Liver (tissue), 9 donors: ENCODE measurements around the gene HES5. TPM values are rescaled to one million over a fixed set of nuclear protein-coding genes. Genes with fewer than 3 reads are reported as not detected.

Experiments
- DNase-seq: peaks from one replicate; pipeline ENCODE4 v3.0.0-alpha.2; 2017; ENCODE audit warnings: low spot score
- H3K27ac ChIP-seq, 2 donors: one replicate each; pipeline ENCODE4 v1.7.0; 2013; ENCODE audit warnings: inconsistent platforms in 2 of 2, low read length in 2 of 2, control low read depth in 1 of 2, low read depth in 1 of 2, mild to moderate bottlenecking in 1 of 2
- H3K27me3 ChIP-seq, 4 donors: one replicate each; pipeline versions ENCODE4 v1.6.1 to v1.7.0; 2013; ENCODE audit warnings: low read length in 3 of 4, inconsistent platforms in 1 of 4, mild to moderate bottlenecking in 1 of 4, moderate library complexity in 1 of 4; ENCODE audit not compliant: control insufficient read depth in 4 of 4, insufficient read depth in 4 of 4
- H3K36me3 ChIP-seq, 4 donors: one replicate each; pipeline versions ENCODE4 v1.6.1 to v1.7.0; 2013; ENCODE audit warnings: low read length in 3 of 4, mild to moderate bottlenecking in 3 of 4, low read depth in 1 of 4, moderate library complexity in 1 of 4; ENCODE audit not compliant: control insufficient read depth in 4 of 4, insufficient read depth in 3 of 4
- H3K4me1 ChIP-seq, 4 donors: one replicate each; pipeline versions ENCODE4 v1.6.1 to v1.7.0; 2013; ENCODE audit warnings: low read length in 3 of 4, mild to moderate bottlenecking in 3 of 4, moderate library complexity in 1 of 4; ENCODE audit not compliant: control insufficient read depth in 4 of 4, insufficient read depth in 4 of 4
- H3K4me3 ChIP-seq, 3 donors: one replicate each; pipeline versions ENCODE4 v1.6.1 to v1.7.0; 2013; ENCODE audit warnings: low read length in 3 of 3, control low read depth in 1 of 3, low read depth in 1 of 3, mild to moderate bottlenecking in 1 of 3
- H3K9ac ChIP-seq, 2 donors: one replicate each; pipeline ENCODE4 v1.7.0; 2013; ENCODE audit warnings: low read length in 2 of 2, mild to moderate bottlenecking in 2 of 2, moderate library complexity in 2 of 2, control low read depth in 1 of 2, low read depth in 1 of 2
- H3K9me3 ChIP-seq, 4 donors: one replicate each; pipeline versions ENCODE4 v1.6.1 to v1.7.0; 2013; ENCODE audit warnings: low read length in 3 of 4; ENCODE audit not compliant: control insufficient read depth in 4 of 4
- EGR1 ChIP-seq, 2 donors: IDR thresholded peaks; 2 replicates each; pipeline ENCODE4 v1.6.1; 2016 to 2018; ENCODE audit warnings: antibody characterized with exemption in 2 of 2, low read depth in 2 of 2
- FOXA1 ChIP-seq: IDR thresholded peaks from 2 replicates; pipeline ENCODE4 v1.6.1; 2016; ENCODE audit warnings: antibody characterized with exemption
- FOXA2 ChIP-seq: IDR thresholded peaks from 2 replicates; pipeline ENCODE4 v1.6.1; 2016; ENCODE audit warnings: antibody characterized with exemption
- GABPA ChIP-seq, 2 donors: IDR thresholded peaks in 1 of 2; conservative IDR thresholded peaks in 1 of 2; 2 replicates each; pipeline ENCODE4 v1.6.1; 2016; ENCODE audit warnings: antibody characterized with exemption in 2 of 2, mild to moderate bottlenecking in 1 of 2, moderate library complexity in 1 of 2
- HNF4A ChIP-seq, 2 donors: conservative IDR thresholded peaks; 2 replicates each; pipeline ENCODE4 v1.6.1; 2016; ENCODE audit warnings: antibody characterized with exemption in 2 of 2, mild to moderate bottlenecking in 2 of 2
- HNF4G ChIP-seq: IDR thresholded peaks from 2 replicates; pipeline ENCODE4 v1.6.1; 2016; ENCODE audit warnings: antibody characterized with exemption
- JUND ChIP-seq, 2 donors: IDR thresholded peaks; 2 replicates each; pipeline ENCODE4 v1.6.1; 2016; ENCODE audit warnings: antibody characterized with exemption in 2 of 2
- RAD21 ChIP-seq, 2 donors: IDR thresholded peaks; 2 replicates each; pipeline ENCODE4 v1.6.1; 2016; ENCODE audit warnings: antibody characterized with exemption in 2 of 2, mild to moderate bottlenecking in 2 of 2
- RXRA ChIP-seq, 2 donors: IDR thresholded peaks; 2 replicates each; pipeline ENCODE4 v1.6.1; 2017 to 2018; ENCODE audit warnings: antibody characterized with exemption in 2 of 2, mild to moderate bottlenecking in 1 of 2
- SP1 ChIP-seq: IDR thresholded peaks from 2 replicates; pipeline ENCODE4 v1.6.1; 2018; ENCODE audit warnings: antibody characterized with exemption, mild to moderate bottlenecking
- TAF1 ChIP-seq: conservative IDR thresholded peaks from 2 replicates; pipeline ENCODE4 v1.6.1; 2016; ENCODE audit warnings: antibody characterized with exemption, mild to moderate bottlenecking
- YY1 ChIP-seq: IDR thresholded peaks from 2 replicates; pipeline ENCODE4 v1.6.1; 2016; ENCODE audit warnings: antibody characterized with exemption, mild to moderate bottlenecking
- ZBTB33 ChIP-seq: IDR thresholded peaks from 2 replicates; pipeline ENCODE4 v1.6.1; 2016; ENCODE audit warnings: antibody characterized with exemption
- WGBS: extraction: QIAGEN DNeasy Blood & Tissue Kit; methylation state at CpG from one replicate; pipeline ENCODE4 v1.1.7; 2013; 5-methylcytosine and 5-hydroxymethylcytosine counted together
- polyA plus RNA-seq, 2 donors: library from polyadenylated mRNA; stranded (reverse) in 1 of 2; unstranded in 1 of 2; fragments of 200-250 nt in 1 of 2; fragments of >200 nt in 1 of 2; fragmentation: Nextera tagmentation in 1 of 2; extraction: Ambion mirVana in 1 of 2; gene quantifications; one replicate each; pipeline versions ENCODE4 v1.2.1 to v1.2.3, GENCODE V29; 2013 to 2015
- total RNA-seq, 2 donors: library from RNA; depleted of rRNA; stranded (reverse); fragments of >200 nt; gene quantifications; one replicate each; pipeline ENCODE4 v1.2.3, GENCODE V29; 2014
- TF ChIP-seq, protein P1 (sequence below): IDR thresholded peaks from 2 replicates; pipeline ENCODE4 v1.6.1; 2016; ENCODE audit warnings: antibody characterized with exemption
- TF ChIP-seq, protein P2 (sequence below): fragments of 150-350 bp; IDR thresholded peaks from 2 replicates; pipeline ENCODE4 v1.5.1; 2017; ENCODE audit warnings: improper control_type of control experiment, low read depth, low read length; ENCODE audit not compliant: missing input control
- donor health status: healthy.
- donor health status: healthy.
- donor health status: healthy.
- donor health status: healthy.
- donor health status: healthy.

Gene HES5
- total and polyA plus RNA-seq, 4 donors: 0.08 to 0.93 TPM; not detected in 2

DNA sequence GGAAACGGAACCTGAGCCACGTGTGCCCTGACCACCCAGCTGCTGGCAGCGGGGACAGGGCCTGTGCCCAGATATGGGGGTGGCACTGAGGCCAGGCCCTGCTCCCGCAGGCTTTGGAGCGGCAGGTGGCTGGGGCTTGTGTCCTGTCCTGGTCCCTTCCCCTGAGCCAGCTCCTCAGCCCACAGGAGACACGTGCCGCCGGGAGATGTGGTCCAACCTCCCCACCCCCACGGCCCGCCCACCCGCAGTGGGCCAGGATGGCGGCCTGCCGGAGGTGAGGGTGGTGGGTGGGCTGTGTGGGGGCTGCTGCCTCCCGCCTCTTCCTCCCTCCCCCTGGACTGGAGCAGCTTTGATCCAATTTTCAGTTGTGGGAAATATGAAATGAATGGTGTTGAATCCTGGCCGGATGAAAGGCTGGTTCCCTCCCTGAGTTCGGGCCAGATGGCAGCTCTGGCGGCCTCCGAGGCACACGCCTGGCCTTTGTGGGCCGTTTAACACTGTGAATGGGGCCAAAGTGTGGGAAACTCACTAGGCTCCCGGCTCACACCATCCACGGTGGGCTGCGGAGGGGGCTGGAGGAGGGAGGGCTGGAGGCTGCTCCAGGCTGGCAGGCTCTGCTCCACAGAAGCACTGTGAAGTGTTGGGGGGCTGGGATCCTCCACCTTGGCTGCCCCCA lies 2.6 kb upstream of the HES5 start:
- H3K4me3 ChIP-seq: no peak overlapping the region
- no peaks in the 10 kb centered on the region for H3K36me3 ChIP-seq
- no peaks in the 10 kb centered on the region for H3K27me3 ChIP-seq
- 91% methylated on average over 23 of the region's 23 CpGs for WGBS
- no peak for DNase-seq
- H3K4me1 ChIP-seq: peaks cover 18 to 44% (median 30%) of the 10 kb centered on the region in 4 donors
- no peak for TF ChIP-seq GABPA (IDR thresholded peaks at IDR 0.05 in 1 of 2, conservative IDR thresholded peaks at IDR 0.05 in 1 of 2)
- TF ChIP-seq, protein P1, sequence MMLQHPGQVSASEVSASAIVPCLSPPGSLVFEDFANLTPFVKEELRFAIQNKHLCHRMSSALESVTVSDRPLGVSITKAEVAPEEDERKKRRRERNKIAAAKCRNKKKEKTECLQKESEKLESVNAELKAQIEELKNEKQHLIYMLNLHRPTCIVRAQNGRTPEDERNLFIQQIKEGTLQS: no peak
- no peak for TF ChIP-seq EGR1 (IDR thresholded peaks at IDR 0.05; ENCODE audit: low read depth in 2 of 2)
- TF ChIP-seq YY1: no peak
- TF ChIP-seq, protein P2, sequence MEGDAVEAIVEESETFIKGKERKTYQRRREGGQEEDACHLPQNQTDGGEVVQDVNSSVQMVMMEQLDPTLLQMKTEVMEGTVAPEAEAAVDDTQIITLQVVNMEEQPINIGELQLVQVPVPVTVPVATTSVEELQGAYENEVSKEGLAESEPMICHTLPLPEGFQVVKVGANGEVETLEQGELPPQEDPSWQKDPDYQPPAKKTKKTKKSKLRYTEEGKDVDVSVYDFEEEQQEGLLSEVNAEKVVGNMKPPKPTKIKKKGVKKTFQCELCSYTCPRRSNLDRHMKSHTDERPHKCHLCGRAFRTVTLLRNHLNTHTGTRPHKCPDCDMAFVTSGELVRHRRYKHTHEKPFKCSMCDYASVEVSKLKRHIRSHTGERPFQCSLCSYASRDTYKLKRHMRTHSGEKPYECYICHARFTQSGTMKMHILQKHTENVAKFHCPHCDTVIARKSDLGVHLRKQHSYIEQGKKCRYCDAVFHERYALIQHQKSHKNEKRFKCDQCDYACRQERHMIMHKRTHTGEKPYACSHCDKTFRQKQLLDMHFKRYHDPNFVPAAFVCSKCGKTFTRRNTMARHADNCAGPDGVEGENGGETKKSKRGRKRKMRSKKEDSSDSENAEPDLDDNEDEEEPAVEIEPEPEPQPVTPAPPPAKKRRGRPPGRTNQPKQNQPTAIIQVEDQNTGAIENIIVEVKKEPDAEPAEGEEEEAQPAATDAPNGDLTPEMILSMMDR: no peak
- TF ChIP-seq SP1: no peak
- TF ChIP-seq HNF4A (conservative IDR thresholded peaks at IDR 0.05): no peak
- no peak for TF ChIP-seq JUND (IDR thresholded peaks at IDR 0.05)
- TF ChIP-seq FOXA2: no peak
- no peak for TF ChIP-seq FOXA1
- no peak for TF ChIP-seq TAF1
- TF ChIP-seq RXRA (IDR thresholded peaks at IDR 0.05): no peak
- TF ChIP-seq HNF4G: no peak
- H3K27ac ChIP-seq: no peak overlapping the region
- H3K9me3 ChIP-seq: no peaks in the 10 kb centered on the region
- H3K9ac ChIP-seq: no peak overlapping the region

GRCh38 chr1:2530513-2531361 lies 674 bp upstream of the HES5 start:
- H3K27me3 ChIP-seq: no peaks in the 10 kb centered on the region
- no peak overlapping the region for H3K9ac ChIP-seq
- DNase-seq: no peak
- H3K4me1 ChIP-seq: peaks cover 27 to 52% (median 39%) of the 10 kb centered on the region in 4 donors
- H3K9me3 ChIP-seq: no peaks in the 10 kb centered on the region
- TF ChIP-seq RXRA (IDR thresholded peaks at IDR 0.05): no peak
- TF ChIP-seq ZBTB33: no peak
- TF ChIP-seq FOXA2: no peak
- TF ChIP-seq SP1: no peak
- TF ChIP-seq YY1: no peak
- peak in 1 of 2 donors; percentile 56 for TF ChIP-seq RAD21 (IDR thresholded peaks at IDR 0.05)
- WGBS: 18% methylated on average over 30 of the region's 30 CpGs
- H3K4me3 ChIP-seq: peak overlapping the region in 1 of 3 donors; percentile 35
- no peaks in the 10 kb centered on the region for H3K36me3 ChIP-seq
- H3K27ac ChIP-seq: no peak overlapping the region
